HCT116 (cell line): Measurements from ENCODE around the gene ATP1B4. TPM values are rescaled to one million over a fixed set of nuclear protein-coding genes. Genes with fewer than 3 reads are reported as not detected.

Source experiments
- total RNA-seq: library from RNA; stranded (reverse); gene quantifications from one replicate; pipeline ENCODE4 v1.2.1, GENCODE V29; 2021; ENCODE audit not compliant: unreplicated experiment

The ATP1B4 gene
- total RNA-seq, 1 experiment from 2014 or later = not detected

Other genes starting within 250 kb of the ATP1B4 start
- gene RHOXF1, start 246.2 kb upstream of the ATP1B4 start, total RNA-seq = 0.52 TPM
- gene RHOXF2, start 203.5 kb upstream of the ATP1B4 start, total RNA-seq = 0.12 TPM
- 12.3 TPM for gene ZBTB33, start 111.3 kb upstream of the ATP1B4 start, total RNA-seq
- not detected for gene TMEM255A, start 50.6 kb upstream of the ATP1B4 start, total RNA-seq
- 41.1 TPM for gene LAMP2, start 107.2 kb downstream of the ATP1B4 start, total RNA-seq
- 54.1 TPM for gene CUL4B, start 198.9 kb downstream of the ATP1B4 start, total RNA-seq
- 49.5 TPM for gene MCTS1, start 242.0 kb downstream of the ATP1B4 start, total RNA-seq